ENCODE measurements around the gene CSNK1A1.
"Not testable (repeated sequence)": the region's sequence is repeated elsewhere in the genome, so short reads cannot be mapped to it uniquely, and the experiment has no call there.

CSNK1A1 gene

GRCh38 chr5:149529463-149529862, 21.8 kb downstream of the CSNK1A1 start:
- no peak for DNase-seq (ENCODE audit: low read depth in 2 of 2)

DNA sequence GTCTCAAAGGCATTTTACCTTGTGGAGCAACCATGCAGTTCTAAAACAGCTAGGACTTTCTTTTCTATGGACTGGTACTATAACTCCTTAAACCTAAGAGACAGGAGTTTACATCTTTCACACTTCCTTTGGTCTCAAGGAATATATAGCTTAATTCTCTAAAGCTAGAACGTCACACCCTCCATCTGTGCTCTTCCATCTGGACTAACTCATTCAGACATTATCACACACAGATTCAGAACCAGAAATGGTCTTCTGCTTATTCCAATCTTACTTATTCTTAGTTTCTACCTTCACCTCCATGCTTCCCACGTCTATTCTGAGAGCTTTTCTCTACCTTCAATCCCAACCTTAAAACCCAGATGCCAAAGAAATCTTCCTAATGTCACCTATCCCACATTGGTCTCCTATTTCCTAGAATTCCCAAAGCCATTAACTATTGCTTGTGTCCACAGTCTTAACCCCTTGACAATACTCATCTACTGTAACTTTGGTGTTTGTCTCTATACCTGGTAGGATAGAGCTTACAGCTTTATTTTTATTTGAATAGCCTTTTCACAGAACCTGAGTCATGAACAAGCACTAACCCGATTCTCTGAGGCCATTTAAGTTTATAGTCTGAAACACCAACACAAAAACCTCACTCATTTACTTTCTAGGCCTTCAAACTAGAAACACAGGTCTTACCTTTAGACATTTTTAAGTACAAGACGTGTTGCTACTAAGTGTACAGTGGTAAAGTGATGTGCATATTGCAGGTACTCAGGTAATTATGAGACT, 22.8 kb downstream of the CSNK1A1 start:
- no peak for DNase-seq (ENCODE audit: low read depth in 2 of 2)

GRCh38 chr5:149526845-149527590, 24.2 kb downstream of the CSNK1A1 start:
- DNase-seq (ENCODE audit: low read depth in 2 of 2), result no peak

GRCh38 chr5:149521739-149522685, 29.2 kb downstream of the CSNK1A1 start:
- no peak for DNase-seq (ENCODE audit: low read depth in 2 of 2)

GRCh38 chr5:149519601-149520000, 31.6 kb downstream of the CSNK1A1 start:
- DNase-seq (ENCODE audit: low read depth in 2 of 2), result no peak

DNA sequence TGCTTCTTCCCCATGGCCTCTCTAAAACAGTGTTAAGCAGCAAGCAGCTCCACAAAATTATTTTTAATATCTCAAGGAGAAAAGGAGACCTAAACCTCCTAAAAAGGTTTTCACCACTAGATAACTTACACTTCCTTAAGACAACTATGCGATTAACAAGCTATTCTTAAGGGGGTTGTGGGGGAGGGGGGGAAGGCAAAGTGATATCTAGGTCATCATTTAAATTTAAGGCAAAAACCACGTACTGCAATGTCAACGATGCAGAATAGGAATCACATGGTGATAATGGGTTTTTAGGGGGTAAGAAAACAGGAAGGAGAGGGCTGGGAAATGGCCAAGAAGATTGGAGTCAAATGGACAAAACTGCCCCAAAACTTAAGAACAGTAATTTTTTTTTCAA, 32.6 kb downstream of the CSNK1A1 start:
- no peak for DNase-seq (ENCODE audit: low read depth in 2 of 2)

DNA sequence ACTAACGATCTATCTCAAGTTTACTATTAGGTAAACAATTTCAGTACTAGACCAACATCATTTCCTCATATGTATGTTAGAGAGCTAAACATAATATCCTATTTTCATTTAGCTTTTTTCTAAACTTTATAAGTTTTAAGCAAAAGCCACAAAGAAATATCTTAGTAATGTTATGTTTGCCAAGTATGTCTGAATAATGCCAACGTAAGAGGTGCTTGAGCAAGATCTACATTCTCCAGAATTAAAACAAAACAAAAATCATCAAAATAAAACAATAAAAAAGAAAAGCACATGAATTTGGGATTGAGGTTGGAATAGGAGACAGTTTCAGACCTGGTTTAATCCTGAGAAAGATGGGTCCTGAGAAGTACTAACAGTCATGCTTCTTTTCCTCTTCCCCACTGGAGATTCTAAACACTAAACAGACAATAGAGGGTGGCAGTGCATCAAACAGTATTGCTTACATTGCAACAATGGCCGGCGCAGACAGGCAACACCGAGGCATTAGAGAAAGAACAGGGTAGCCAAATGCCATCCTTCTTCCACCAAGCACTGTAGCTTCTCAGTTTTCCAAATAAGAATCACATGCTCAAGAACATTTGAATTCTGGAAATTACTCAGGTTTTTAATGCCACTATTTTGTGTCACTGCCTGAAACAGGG, 33.6 kb downstream of the CSNK1A1 start:
- no peak for DNase-seq (ENCODE audit: low read depth in 2 of 2)

DNA sequence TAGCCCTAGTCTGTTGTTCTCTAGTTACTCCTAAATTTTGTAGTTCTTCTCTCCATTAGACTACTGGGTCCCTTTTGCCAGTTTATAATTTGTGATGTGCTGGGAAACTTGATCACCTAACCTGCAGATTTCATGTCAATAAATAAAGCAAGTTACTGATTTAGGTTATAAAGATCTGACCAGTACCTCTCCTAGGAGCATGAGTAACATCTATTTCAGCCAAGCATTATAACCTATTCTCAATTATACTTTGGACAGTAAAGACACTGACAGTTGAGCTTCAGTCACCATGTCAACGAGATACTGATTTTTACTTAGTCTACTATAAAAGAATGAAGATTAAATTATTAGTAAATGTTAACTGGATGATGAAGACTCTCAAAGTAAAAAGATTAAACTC, 36.7 kb downstream of the CSNK1A1 start:
- DNase-seq (ENCODE audit: low read depth in 2 of 2), result no peak

- not testable (repeated sequence) for DNase-seq (ENCODE audit: low read depth in 2 of 2)
These were observed 37.8 kb downstream of the CSNK1A1 start for GRCh38 chr5:149513372-149513947.

DNA sequence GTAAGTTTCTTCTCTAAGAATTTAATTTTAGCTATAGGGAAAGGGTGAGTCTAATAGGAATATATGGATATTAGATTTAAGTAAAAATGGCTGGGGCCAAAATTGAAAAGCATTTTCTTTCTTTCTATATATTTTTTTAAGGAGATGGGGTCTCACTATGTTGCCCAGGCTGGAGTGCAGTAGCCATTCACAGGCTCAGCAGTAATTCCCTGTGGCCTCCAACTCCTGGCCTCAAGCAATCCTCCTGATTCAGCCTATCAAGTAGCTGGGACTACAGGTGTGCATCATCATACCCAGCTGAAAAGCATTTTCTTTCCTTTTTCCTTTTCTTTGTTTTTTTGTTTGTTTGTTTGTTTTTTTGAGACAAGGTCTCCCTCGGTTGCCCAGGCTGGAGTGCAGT, 41.1 kb downstream of the CSNK1A1 start:
- DNase-seq (ENCODE audit: low read depth in 2 of 2), result no peak

GRCh38 chr5:149504677-149505076, 46.6 kb downstream of the CSNK1A1 start:
- DNase-seq (ENCODE audit: low read depth in 2 of 2), result no peak

DNA sequence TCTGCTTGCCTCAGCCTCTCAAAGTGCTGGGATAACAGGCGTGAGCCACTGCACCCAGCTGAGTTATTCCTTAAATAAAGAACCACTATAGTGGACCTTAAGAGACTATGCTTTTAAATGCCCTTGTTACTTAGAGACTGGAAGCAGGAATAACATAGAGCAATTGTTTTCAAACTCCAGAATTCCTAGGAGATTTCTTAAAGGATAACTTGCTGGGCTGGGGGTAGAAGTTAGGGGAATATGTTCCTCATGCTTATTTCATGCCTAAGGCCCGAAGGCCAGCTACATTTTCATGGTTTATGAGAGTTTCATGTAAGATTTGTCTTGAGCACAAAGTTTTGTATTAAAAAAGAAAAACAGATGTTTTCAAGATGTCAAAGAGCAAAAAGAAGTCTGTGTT, 48.2 kb downstream of the CSNK1A1 start:
- no peak for DNase-seq (ENCODE audit: low read depth in 2 of 2)

- no peak for DNase-seq (ENCODE audit: low read depth in 2 of 2)
These were observed 50.2 kb downstream of the CSNK1A1 start for GRCh38 chr5:149500922-149501582.

DNA sequence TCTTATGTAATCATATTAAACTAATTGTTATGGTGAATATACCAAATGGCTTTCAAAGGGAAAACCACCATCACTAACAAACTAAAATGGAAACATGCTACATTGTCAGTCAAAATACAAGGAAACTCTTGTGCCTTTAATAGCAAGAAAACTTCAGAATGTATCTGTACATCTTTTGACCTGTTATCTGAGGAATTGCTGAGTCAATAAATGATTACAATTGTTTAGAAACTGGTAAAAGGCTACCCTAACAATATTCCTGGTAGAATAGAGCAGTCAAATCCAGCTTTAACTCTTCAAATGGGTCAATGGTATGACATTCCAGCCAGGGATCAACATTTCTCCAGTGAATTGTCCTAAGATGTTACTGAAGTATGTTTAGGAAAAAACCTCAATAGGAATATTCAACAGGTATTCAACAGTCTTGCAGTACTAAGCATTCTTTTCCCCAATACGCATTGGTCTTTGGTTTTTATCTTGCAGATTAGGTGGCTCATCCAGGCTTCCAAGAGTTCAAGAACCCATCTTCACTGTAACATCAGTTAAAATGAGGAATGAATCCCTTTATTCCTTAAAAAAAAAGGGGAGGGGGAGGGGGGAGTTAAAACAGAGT, 52.4 kb downstream of the CSNK1A1 start:
- no peak for DNase-seq (ENCODE audit: low read depth in 2 of 2)

GRCh38 chr5:149497357-149497756, 53.9 kb downstream of the CSNK1A1 start:
- DNase-seq (ENCODE audit: low read depth in 2 of 2), result no peak

DNA sequence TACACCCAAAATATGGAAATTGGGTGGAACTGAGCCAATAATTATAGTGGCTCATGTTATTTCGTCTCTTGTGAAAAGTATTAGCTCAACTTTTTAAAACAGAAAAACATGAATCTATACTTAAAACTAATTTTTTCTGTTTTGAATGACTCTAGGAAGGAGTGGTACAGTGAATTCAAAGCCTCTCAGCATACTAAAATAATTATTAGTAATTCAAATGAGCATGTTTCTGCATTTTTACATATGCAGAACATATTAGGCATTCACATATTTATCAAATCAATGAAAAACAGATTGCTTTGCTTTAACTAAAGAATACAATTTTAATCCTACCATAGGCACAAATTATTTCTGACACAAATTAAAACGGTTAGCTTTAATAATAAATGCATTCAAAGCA, 54.3 kb downstream of the CSNK1A1 start:
- DNase-seq (ENCODE audit: low read depth in 2 of 2), result no peak

DNA sequence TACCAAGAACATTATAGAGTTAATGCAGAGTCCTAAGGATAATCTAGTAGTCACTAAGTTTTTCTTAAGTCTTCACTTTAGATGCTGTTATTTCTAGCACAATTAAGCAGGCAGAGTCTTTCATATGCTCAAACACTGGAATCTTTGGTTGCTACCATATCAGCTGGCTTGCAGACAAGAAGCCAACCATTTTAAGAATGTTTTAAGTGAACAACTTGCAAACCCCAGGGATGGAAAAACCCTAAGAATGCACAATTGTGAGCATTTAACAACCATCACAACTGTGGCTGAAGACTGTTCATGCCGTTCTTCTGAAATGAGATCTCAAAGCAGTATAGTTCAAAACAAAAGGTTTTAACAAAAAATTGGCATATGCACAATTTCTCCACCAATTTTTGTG, 55.1 kb downstream of the CSNK1A1 start:
- no peak for DNase-seq (ENCODE audit: low read depth in 2 of 2)

GRCh38 chr5:149495673-149496072, 55.6 kb downstream of the CSNK1A1 start:
- no peak for DNase-seq (ENCODE audit: low read depth in 2 of 2)

GRCh38 chr5:149493316-149493715, 57.9 kb downstream of the CSNK1A1 start:
- DNase-seq (ENCODE audit: low read depth in 2 of 2), result no peak

DNA sequence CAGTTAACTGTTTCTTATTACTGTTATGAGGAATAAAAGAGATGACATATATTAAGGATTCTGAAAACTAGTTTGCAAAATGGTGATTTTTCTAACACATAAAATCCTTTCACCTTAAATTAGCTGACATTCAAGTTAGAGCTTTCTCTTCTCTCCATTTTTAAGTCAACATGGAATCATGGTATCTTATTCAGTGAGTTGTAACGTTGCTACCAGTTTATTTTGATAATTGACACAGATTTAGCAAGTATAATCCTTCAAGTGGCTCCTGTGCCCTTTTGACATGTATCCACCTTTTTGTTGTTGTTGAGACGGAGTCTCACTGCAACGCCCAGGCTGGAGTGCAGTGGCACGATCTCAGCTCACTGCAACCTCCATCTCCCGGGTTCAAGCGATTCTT, 58.5 kb downstream of the CSNK1A1 start:
- no peak for DNase-seq (ENCODE audit: low read depth in 2 of 2)

Measured in activated CD4-positive, alpha-beta T cell treated with anti-CD3 and anti-CD28 coated beads for 24 hours (primary cell).